GM18519 (cell line): ENCODE measurements around the gene HOTAIR.

Experiments used
- ATAC-seq: cut with Tn5 transposase; IDR thresholded peaks from one replicate; pipeline ENCODE4 v1.9.1; 2021; ENCODE audit warnings: mild to moderate bottlenecking, moderate library complexity; ENCODE audit not compliant: unreplicated experiment, low FRiP score

HOTAIR gene

DNA sequence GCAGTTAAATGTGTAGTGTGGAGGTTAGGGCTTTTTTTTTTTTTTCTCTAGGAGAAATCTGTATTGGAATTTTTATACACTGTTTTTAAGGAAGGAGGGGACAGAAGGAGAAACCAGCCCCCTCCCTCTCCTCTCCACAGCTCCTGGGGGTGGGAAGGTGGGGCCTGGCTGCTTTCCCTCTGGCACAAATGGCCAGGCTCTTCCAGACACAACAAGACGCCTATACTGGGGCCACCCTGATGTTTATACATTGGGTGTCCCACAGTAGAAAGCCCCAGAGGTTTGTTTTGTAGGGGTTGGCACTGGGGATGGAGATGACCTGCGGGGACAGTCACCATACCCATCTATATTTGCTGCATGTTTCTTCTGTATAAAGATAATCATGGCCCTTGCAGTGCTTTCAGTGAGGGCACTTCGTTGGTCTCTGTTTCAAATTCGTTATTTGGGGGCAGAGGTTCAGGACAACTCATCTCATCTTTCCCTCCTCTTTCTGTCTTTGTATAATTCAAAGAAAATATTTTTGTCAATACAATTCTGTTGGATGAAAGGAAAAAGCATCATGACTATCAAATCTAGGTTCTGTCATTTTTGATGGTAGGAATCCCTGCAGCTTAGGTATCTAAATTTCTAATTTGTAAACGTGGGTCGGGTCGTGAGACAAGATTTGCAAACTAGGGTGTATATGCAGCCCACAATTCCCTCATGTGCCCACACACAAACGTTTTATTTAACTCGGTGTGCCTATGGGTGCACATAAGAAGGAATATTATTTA lies 2.3 kb upstream of the HOTAIR start:
- no peak for ATAC-seq

DNA sequence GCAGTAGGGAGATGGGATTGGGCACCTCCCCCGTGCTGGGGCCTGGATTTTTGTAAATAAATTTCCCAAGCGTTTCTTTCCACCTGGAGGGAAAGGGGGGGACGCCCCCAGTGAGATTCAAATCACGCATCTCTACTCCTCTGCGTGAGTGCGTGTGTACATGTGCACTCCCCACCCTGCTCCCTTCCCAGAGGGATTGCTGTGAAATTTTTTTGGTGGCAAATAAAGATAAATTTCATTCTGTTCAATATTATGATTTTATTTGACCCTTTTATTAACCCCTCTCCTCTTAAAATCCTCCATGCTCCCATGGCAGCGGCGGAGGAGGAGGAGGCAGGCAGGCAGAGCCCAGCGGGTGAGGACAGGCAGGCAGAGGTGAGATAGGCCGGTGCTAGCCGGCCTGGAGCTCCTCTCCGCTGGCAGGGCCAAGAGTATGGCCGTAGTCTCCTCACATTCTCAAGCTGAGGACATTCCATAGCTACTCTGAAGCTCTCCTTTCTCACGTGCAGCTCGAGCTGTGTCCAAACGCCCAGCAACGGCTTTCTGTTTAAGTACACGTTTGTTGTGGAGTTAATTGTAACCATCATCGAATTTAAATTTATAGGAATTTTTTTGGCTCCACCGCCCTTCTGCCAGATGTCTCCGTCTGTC lies 1.5 kb upstream of the HOTAIR start:
- no peak for ATAC-seq

DNA sequence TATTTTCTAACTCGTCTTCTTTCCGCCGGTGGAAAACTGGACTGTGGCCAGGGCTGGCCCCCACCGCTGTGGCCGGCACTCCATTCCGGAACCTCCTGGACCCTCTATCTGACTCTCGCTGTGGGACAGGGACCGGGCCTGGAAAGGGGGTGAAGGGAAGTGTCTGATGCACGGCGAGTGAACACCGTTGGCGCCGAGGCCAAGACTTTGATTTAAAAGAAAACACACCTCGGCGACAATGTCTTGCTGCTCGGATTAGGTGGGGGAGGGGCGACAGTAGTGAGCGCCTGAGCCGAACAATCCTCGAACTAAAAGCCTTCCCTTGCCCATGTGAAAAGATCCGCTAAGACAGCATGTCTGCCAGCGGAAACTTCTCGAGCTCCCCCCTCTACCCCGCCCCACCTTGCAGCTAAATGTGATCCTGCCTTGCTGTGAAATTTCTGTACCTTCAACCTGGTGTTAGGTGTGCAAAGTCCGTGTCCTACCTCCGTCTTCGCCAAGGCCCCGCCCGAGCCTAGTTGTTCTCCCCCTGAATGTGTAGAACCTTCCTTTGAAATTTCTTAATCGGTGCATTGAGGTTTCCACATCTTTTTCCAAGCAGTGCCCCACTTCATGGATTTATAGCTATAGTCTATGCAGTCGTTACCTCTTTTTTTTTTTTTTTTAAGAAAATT lies 862 bp upstream of the HOTAIR start:
- ATAC-seq: no peak

DNA sequence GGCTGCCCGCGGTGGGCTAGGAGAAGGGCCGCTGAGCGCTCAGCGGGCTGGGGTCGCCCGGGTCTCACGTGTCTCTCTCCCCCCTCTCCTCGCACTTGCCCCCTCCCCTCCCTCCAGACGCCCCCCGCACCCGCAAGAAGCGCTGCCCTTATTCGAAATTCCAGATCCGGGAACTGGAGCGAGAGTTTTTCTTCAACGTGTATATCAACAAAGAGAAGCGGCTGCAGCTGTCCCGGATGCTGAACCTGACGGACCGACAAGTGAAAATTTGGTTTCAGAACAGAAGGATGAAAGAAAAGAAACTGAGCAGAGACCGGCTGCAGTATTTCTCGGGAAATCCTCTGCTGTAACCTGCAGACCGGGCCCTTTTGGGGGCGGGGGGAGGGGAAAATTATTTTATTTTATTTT lies 314 bp upstream of the HOTAIR start:
- ATAC-seq: no peak

DNA sequence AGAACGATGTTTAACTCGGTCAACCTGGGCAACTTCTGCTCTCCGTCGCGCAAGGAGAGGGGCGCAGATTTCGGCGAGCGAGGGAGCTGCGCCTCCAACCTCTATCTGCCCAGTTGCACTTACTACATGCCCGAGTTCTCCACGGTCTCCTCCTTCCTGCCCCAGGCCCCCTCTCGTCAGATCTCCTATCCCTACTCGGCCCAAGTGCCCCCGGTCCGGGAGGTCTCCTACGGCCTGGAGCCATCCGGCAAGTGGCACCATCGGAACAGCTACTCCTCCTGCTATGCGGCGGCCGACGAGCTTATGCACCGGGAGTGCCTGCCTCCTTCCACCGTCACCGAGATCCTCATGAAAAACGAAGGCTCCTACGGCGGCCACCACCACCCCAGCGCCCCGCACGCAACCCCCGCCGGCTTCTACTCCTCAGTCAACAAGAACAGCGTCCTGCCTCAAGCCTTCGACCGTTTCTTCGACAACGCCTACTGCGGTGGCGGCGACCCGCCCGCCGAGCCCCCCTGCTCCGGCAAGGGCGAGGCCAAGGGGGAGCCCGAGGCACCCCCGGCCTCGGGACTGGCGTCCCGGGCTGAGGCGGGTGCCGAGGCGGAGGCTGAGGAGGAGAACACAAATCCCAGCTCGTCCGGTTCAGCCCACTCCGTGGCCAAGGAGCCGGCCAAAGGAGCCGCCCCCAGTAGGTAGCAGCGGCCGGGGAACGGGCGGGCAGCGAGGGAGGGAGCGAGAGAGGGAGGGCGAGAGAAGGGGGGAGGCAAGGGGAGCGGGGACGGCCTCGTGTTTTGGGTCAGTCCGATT lies 1.3 kb downstream of the HOTAIR start:
- no peak for ATAC-seq

GRCh38 chr12:53972722-53973235 lies 2.0 kb downstream of the HOTAIR start, which contains the start of gene HOXC11:
HOXC11 (plus strand) TSS chr12:53973126; CDS start chr12:53973242, 116 bp downstream.
- ATAC-seq: no peak

DNA sequence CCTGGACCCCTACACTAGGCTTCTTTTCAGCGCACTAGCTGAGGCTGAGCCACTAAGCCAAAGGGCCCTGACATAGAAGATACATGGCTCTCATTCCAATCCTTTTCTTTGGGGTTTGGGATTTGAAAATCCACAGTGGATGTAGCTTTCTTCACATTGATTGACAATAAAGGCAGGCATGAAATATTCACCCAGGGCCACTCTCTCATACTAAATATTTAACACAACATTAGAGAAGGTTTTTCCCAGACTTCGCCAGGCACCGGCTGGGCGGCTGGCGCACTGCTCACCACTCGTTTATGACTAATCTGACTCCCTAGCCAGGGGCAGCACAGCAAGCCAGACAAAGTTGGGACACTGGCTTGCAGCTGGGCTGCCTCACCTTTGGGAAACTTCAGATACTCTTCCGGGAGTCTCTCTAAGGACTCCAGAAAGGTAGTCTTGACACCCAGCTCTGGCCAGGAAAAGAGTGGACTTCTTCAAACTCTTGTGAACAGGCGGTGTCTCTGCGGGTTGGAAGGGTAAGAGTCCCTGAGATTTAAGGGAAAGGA lies 2.5 kb downstream of the HOTAIR start:
- ATAC-seq: no peak

- ATAC-seq: no peak
Measured at GRCh38 chr12:53971686-53972085, 3.1 kb downstream of the HOTAIR start.

DNA sequence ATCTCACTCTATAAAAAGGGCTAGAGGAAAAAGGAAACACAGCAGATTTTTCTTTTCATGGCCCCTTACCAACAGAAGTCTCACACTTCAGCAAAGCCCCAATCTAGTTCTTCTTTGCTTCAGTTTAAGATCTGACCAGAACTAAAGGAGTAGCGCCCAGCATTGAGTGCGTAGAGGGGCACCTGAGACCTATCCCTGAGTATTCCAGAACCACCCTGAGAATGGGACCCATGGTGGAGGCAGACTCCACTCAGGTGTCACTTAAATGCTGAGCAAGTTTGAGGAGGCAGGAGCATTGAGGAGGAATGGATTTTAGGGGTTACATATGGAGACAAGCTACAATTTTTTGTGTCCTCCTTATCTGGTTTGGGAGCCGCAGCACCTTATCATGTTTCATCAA lies 3.6 kb downstream of the HOTAIR start:
- ATAC-seq: no peak

GRCh38 chr12:53970451-53970850 lies 4.3 kb downstream of the HOTAIR start:
- no peak for ATAC-seq

DNA sequence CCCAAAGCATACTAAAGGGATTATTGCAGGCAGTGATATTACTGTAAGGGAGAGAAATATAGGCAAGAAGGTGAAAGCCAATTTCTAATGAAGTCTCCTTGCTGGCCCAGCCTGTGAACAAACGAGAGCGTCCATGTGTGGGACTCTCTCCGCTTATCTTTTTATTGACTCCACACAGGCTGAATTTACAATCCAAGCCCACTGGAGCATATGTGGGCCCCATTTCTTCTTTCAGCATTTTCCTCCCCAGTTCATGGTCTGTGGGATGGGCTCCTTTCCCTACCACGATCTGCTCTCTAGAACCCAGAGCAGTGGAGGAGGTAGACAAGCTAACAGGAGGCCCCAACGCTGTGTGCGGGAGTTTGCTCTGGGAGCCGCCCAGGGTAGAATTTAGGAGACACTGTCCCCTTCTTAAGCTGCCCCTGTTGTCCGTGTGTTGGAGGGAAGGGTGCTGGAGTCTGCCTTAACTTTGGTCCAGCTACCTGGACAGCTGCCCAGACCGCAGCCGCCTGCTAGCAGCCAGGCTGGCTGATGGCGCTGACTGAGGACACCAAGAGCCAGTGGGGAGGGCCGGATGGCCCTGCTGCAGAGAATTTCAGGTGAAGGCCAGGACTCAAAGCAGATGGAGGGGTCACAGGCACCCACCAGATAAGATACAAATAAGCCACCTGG lies 5.0 kb downstream of the HOTAIR start:
- no peak for ATAC-seq

- no peak for ATAC-seq
Measured at GRCh38 chr12:53968214-53969127, 6.3 kb downstream of the HOTAIR start.

- no peak for ATAC-seq
Measured at GRCh38 chr12:53967421-53967925, 7.3 kb downstream of the HOTAIR start.

DNA sequence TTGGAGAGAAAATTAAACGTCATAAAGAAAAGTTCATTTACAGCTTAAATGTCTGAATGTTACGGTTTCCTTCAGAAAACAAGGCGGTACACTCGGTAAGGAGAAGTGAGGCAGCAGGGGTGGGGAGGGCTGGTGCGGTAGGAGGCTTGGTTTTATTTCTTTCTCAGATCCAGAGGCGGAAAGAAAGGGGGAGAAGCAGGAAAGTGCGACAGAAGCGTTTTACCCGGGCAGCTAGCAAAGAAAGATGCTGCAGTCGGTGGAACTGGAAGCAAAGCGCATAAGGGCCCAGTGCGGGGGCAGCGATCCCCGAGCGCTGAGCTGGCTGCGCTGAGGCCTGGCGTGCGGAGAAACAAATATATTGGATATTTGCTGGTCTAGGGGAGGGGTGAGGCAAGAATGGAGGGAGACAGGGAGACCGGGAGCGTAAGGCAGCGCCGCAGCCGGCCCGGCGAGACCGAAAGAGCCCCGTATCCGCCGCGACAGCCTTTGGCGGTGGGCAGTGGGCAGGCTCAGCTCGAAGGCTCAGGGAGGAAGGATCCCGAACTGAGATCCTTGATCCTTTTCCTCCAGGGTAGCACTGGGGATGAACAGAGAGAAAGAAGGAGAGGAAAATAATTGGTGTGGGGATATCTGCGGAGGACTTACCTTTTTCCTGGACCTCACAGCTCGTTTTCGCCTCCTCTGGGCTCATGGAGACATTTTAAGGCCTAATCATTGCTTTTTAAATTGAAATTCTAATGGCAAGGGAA lies 8.2 kb downstream of the HOTAIR start:
- no peak for ATAC-seq

DNA sequence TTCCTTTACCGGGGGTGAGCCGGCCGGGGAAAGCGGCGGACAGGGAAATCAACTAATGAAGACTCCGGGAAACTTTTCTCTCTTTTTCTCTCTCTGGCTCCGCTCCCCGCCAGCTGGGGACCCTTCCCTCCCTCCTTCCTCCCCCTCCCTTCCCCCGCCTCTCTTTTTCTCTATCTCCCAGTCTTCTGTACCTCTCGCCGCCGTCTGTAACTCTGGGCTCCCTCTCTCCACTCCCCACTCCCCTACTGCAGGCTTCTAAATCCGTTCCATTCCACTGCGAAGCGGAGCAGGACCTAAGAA lies 8.7 kb downstream of the HOTAIR start:
- ATAC-seq: no peak

GRCh38 chr12:53965281-53966084 lies 9.3 kb downstream of the HOTAIR start:
- ATAC-seq: no peak

DNA sequence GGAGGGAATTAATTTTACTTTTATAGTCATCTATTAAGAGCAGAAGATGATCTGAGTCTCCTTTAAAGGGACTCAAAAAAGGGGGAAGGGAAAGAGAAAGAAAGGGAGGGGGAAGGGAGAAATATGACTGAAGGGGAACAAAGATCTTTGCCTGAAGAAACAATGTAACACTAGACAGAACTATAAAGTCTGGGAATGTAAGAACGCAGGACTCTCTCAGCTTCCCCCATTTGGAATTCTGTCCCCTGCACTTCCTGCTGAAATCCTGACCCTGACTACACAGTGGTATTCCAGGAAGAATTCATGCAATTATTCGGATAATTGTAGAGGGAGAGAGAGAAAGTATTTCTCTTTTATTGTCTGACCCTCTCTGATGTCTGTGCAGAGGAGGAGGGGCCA lies 10.4 kb downstream of the HOTAIR start:
- no peak for ATAC-seq
